HG02759 (cell line): Measurements from ENCODE around the gene PLPPR5.
A peak's percentile ranks its signal among the peaks of the same experiment; 100 is the strongest.
"Not testable (repeated sequence)": the region's sequence is repeated elsewhere in the genome, so short reads cannot be mapped to it uniquely, and the experiment has no call there.

Source experiments
- ATAC-seq: cut with Tn5 transposase; IDR thresholded peaks from one replicate; pipeline ENCODE4 v1.9.1; 2021; ENCODE audit warnings: mild to moderate bottlenecking, moderate library complexity; ENCODE audit not compliant: unreplicated experiment

PLPPR5 gene, protein sequence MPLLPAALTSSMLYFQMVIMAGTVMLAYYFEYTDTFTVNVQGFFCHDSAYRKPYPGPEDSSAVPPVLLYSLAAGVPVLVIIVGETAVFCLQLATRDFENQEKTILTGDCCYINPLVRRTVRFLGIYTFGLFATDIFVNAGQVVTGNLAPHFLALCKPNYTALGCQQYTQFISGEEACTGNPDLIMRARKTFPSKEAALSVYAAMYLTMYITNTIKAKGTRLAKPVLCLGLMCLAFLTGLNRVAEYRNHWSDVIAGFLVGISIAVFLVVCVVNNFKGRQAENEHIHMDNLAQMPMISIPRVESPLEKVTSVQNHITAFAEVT

DNA sequence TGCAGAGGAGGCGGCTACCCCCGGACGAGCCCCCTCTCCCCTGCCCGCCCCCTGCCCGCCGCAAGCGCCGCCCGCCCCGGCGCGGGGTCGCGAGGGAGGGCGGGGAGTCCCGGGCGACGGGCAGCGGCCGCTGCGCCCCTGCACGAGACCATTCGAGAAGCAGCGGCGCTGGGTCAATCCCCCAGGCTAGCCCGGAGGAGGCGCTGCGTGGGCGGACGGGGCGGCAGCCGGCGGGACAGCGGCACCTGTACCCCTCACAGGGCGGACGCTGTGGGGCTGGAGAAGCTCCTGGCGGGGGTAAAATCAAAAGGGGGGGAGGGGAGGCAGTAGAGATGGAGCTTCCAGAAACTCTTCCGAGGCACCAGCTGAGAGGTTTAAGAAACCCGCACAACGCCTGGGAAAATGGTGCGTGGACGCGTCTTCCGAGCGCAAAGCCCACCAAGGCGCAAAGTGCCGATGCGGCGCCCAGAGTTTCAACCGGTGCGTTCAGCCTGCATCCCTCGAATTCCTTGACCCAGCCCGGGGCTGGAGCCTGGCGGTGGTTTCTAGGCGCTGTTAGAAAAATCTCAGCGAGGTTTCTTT lies at the start of gene PLPPR5:
TSS of gene PLPPR5 (minus strand) at position 1 of the 582 bp plus-strand sequence. CDS start 190 bp downstream, outside the sequence.
- peak; percentile 64 for ATAC-seq

DNA sequence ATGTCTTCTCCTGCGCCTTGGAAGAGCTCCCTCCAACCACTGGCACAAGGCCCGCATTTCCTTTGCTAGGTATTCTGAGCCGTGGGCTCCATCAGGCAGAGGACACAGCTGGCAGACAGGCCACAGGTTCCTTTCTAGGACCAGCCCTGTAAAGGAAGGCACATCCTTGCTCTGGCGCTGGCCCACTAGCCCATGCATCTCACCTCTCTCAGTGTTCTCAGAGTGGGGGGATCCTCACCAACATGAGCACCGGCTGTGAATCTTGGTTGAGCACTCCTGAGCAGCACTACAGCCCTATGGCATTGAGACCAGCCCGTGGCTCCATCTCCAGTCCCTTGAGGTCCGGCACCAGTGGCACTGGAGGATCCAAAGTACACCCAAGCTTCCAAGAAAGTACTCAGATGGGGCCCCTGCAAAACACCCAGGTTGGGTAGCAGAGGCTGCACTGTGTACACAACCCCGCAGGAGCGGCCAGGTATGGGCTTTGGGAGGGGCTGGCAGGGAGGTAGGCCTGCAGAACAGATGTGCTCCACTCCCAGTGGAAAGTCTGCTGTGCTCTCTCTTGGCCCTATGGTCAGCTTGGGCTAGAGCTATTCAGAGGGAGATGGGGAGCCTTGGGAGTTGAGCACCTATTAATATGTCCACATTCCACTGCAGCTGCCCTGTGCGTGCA lies 47.1 kb upstream of the PLPPR5 start:
- no peak for ATAC-seq

DNA sequence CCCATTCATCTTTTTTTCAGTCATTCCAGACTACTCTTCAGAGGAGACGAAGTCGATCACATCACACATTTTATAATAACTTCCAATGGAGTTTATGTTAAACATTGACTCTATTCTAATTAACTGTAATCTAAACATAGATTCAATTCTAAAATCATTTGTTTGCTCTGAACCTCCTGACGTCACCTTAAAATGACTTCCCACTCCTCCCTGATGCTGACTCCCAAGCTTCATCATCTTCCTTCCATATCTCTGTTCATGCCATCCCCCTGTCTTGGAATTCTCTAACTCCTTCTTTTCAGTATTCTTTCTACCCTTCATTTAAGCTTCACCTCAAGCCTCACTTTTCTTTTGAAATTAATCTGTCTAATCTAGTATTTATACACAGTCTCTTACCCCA lies 45.1 kb upstream of the PLPPR5 start:
- no peak for ATAC-seq

DNA sequence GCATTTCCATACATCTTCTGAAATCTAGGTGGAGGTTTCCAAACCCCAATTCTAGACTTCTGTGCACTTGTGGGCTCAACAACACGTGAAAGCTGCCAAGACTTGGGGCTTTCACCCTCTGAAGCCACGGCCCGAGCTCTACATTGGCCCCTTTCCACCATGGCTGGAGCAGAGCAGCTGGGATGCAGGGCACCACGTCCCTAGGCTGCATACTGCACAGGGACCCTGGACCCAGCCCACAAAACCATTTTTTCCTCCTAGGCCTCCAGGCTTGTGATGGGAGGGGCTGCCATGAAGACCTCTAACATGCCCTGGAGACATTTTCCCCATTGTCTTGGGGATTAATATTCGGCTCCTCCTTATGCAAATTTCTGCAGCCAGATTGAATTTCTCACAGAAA lies 32.1 kb upstream of the PLPPR5 start:
- ATAC-seq, result not testable (repeated sequence)

DNA sequence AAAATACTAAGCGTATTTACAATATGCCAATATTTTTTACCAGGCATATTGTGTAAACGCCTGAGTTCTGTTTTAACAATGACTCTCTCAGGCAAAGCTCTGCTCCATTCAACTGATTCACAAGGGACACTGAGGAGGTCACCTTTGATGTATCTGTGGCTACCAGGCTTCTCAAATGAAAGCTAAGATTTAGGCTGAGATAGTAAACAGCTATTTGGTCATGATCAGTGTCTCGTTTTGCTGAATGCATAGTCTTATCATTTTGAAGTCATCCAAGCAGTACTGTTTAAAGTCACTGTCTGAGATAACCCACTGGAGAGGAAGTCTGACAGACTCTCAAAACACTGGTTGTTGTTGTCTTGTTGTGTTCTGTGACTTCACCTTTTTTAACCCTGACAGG lies 13.7 kb upstream of the PLPPR5 start:
- no peak for ATAC-seq

DNA sequence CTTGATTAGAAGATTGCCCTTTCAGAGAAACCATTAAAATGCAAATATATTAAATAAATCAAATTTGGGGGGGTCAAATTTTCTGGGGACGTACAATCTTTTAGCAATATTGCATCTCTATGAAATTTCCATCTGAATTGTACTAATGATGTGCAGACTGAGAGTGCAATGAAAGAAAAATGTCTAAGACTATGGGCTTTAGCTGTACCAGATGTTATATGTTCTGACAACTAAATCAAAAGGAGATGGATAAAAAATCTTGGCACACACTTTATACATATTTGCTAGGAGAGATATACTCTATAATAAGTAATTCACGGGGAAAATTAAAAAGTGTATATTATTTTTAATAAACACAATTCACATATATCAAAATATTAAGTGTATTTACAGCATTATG lies 13.0 kb upstream of the PLPPR5 start:
- ATAC-seq, result no peak

DNA sequence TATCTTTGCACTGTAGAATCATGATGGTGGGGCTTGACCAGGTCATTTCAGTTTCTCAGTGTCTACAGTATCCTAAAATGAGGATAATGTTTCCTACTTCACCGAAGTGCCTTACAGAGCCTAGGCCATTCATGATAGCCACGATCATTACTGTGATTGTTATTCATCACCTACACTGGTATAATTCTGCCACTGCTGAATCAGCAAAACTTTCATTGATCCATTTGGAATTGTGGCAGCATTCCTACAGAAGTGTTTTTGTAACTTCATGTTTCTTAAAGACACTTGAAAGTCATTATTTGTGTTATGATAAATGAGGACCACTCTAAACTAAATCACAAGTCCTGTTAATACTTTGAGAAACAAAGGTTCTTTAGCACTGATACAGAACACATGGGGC lies 6.0 kb upstream of the PLPPR5 start:
- no peak for ATAC-seq

DNA sequence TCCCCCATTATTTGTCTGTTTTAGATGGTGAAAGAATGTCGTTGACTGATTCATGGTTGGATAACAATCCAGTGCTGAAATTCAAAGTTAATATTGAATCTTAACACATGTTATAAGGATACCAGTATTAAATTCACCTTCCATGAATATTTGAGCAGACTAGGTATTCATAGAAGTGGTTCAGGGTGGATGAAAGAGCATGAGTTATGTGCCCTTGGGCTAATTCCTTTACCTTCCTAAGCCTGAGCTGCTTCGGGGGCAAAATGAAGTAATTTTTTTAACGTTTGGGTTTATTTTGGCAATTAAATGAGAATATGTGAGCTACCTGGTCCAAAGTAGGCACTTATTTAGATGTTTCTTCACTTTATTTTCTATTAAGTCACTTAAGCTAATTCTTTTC lies 2.7 kb upstream of the PLPPR5 start:
- ATAC-seq, result no peak

DNA sequence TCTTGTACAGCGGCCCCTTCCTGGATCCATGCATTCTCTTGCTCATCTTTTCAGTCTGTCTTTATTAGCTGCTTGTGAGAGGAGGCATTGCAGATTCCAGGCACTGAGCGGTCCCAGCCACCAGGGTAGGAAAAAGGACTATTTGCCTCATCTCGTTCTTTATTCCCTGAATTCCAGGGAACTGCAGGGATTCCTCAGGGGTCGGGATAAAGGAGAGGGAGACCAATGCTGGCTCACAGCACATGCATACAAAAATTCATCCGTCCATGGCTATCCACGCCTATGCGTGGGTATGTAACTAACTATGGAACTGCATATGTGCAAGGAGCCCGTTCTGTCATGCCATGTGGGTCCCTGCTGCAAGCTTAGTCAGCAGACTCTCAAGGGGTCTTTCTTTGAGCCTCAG lies 879 bp upstream of the PLPPR5 start:
- ATAC-seq, result no peak

DNA sequence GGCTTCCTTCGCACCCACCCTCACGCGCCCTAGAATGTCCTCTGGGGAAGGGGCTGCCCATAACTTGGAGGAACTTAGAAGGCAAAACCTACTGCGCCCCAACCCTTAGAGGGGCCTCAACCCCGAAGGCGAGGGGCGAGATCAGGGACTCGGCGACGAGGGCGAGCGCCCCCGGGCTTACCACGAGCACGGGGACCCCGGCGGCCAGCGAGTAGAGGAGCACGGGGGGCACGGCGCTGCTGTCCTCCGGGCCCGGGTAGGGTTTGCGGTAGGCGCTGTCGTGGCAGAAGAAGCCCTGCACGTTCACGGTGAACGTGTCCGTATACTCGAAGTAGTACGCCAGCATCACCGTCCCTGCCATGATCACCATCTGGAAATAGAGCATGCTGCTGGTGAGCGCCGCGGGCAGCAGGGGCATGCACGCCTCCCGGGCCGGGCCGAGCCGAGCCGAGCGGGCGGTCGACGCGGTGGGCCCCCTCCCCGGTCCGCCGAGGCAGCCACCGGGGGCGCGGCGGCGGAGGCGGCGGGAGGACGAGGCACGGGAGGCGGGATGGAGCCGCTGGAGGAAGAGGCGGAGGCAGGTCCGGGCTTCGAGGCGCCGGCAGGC lies 304 bp downstream of the PLPPR5 start:
- peak; percentile 45 for ATAC-seq

DNA sequence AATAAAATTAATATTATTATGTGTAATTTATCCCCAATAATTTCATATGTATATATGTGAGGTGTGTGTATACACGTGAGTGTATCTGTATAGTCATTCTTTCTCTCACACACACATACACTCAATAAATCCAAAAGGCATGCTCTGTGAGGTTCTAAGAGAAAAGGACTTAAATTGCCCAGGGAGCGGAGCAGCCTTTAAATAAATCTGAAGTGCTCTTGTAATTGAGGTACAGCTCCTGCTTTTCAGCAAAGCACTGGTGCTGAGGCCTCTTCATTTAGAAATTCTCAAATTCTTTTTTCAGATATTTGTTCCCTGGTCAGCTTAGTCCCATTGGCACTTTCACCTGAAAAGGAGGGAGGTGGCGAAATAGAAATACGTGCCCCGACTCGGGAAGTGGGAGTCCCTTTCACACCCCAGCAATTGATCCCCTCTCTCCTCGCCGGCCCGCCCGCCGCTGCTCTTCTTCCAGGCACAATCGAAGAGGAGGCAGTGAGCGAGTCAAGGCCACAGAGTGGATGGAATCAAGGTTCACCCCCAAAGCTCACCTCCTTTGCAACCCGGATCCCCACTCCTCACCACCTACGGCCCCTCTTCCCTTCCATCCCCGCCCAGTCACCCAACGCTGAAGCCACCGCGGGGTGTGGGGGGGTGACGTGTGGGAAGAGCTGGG lies 944 bp downstream of the PLPPR5 start:
- ATAC-seq, result no peak

DNA sequence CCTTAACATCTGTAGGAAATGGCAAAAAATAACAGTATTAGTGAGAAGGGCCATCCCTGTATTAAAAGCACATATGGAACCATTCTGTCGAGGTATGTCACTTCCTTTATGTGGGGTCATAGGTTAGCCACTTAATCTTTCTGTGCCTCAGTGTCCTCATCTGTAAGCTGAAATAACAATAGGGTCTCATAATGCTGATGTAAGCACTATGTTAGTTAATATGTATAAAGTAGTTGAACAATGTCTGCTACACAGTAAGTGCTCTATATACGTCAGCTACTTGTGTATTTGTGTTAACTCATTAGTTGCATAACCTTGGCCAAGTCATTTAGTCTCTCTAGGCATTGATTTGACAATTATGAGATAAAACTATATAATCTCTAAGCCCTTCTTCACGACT lies 11.8 kb downstream of the PLPPR5 start:
- ATAC-seq, result no peak

DNA sequence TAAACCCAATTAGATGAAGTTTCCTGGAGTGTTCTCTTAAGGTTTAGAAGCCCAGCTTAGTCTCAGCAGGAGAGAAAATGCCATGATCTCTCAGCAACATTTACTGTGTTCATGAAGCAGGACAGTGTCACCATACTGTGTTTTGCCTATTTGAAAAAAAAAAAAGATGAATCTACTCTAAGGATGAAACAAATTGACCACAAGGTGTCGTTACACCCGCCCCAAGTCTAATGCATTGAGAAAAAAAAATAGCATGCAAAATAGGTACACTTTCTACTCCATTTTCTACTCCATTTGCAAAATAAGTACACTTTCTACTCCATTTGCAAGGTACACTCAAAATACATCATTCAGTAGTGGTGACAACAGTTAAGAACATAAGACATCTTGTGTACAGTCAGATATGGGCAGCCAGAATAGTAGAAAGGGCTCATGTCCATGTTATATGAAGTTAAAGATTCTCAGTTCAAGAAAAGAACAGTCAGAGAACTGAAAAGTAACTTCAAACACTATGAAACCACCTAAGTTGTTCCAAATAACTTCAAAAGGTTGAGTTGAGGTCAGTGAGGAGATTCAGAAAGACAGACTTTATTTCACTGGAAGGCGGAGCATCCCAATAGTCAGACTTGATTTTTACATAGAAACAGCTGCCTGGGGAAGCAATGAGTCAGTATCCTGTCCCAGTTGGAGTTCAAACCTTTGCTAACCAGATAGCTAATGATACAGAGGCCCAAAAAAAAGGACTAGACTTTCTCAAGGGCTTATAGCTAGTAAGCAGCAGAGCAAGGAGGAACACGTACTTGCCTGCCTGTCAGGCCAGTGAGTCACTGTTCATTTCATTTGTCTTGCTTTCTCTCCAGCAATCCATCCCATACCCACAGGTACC lies 13.3 kb downstream of the PLPPR5 start:
- peak; percentile 44 for ATAC-seq

DNA sequence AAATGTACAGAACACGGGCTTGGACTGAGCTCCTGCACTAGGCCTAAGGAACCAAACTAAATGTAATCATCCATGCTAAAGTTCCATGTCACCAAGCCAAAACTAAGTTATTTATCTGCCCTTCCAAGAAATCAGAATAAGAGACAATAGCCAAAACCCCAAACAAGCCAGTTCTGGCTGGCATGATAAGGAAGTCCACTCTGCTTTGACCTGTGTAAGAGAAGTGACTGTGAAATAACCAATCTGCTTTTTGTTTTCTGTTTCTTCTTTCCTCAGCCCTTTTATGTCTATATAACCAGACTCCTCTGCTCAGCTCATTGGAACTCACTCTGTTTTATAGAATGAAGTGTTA lies 15.1 kb downstream of the PLPPR5 start:
- no peak for ATAC-seq

DNA sequence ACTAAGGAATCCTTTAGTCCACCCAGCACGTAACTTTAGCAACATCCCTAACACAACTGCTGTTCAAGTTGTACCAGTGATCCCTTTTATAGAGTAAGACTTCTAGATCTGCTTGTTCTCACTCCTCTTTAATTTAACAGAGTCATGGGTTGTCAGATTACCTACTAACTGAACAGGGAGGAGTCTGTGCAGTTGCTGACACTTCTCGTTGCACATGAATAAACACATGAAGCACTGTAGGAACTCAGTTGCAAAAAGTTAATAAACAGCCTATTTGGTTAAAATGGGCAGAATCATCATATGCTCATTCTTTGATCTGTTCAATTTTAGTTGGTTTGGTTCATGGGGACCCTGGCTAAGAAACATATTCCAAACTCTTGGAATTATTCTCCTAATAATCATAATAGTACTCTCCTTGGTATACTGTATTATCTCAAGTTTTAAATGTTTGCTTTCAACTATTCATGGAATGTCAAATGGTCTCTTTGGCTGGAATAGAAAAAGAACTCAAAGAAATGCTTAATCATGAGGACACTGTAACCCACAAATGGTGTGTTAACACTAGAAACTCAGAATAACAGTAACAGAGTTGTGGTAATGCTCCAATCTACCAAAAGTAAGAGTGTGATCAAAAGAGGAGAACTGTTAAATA lies 15.6 kb downstream of the PLPPR5 start:
- peak; percentile 80 for ATAC-seq

DNA sequence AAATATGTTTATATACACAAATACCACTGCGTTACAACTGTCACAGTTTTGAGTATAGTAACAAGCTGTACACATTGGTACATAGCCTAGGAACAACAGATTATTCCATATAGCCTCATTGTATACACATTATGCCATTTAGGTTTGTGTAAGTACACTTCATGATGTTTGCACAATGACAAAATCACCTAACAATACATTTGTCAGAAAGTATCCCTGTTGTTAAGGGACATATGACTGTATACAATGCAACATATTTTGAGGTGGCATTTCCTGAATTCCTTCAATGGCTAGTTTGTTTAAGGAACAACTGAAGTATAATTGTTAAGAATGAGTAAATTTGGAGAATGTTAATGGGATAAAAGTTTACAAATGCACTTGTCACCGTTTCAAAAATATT lies 19.0 kb downstream of the PLPPR5 start:
- ATAC-seq, result no peak

DNA sequence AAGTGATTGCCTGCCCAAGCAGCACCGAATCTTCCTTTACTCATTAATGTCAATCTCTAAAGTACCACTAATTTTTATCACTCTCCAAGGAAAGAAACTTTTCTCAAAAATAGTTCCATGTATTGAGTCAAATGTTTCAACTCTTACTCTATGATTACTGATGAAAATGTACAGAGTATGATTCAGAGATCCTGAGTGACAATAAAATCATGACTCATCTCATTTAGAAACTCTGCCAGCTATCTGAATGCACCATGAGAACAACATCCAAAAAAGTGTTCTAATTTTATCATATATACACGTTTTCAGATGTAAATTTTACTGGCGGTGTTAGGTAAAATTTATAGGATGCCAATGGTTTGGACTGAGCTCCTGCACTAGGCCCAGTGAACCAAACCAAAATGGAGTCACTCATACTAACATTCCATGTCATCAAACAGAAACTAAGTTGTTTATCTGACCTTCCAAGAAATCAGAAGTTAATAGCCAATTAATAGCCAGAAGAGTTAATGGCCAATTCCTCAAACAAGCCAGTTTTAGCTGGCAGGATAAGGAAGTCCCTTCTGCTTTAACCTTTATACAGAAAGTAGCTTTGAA lies 22.6 kb downstream of the PLPPR5 start:
- no peak for ATAC-seq

DNA sequence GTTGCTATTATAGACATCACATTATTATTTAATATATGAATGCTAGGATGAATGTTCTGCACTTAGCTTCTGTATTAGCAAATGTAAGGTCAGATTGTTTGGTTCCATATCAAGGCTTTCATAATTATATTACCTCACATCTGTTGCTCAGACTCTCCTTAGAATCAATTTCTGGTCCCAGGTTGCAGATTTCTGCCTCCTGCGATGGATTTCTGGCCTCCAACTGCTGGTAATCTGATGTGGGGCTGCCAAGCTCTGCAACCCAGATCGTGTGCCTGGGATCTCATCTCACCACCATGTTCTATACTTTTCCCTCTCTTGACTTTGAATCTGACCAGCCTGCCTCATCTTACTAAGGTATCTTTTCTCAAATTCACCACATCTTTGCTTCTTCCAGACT lies 25.2 kb downstream of the PLPPR5 start:
- ATAC-seq, result no peak

DNA sequence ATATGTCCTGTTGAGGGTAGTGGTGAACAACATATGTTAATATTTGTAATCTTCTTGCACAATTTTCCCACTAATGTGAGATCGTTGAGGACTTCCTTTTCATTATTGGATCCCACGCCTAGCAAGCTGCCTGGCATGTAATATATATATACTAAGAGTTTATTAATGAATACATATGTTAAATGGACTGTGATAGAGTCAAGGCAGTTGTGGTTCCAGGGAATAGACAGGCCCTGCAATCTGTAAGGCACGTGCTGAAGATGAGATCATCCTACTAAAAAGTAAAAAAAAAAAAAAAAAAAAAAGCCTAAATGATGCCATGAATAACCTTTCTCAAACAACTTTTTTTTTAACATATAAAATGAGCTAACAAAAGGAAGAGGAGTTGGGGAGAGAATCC lies 28.9 kb downstream of the PLPPR5 start:
- ATAC-seq, result no peak

DNA sequence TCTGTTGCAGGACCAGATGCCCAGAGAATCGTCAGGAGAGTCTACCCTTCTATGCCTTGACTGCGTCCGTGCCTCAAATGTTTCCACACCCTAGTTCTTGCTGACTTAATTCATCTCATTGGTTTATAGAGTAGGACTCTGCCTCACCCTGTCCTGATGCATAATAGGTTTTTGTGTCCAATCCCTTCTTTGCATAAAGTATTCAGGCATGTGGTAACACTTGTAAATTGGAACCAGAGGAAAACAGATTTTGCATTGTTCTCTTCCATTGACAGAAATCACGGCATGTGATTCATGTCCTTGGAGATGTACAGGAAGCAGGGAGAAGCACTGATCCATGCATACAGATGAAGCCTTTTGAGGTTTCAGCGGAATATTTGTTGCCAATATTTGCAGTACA lies 29.5 kb downstream of the PLPPR5 start:
- ATAC-seq, result no peak
